AG04449 (cell line): ENCODE data around the gene INTS6L.

ENCODE experiments used
- CTCF ChIA-PET: fragments of 350-600 bp; formaldehyde crosslinking; extraction: SDS; loops from one replicate; lab custom pipeline; 2021; ENCODE audit warnings: antibody characterized with exemption; lab: Yijun Ruan, JAX
- POLR2A ChIA-PET: fragments of 400-600, 350-600 bp; formaldehyde crosslinking; extraction: SDS; loops from one replicate; lab custom pipeline; 2020; ENCODE audit warnings: antibody characterized with exemption, inconsistent platforms; lab: Yijun Ruan, JAX
- DNase-seq: peaks from one replicate; pipeline ENCODE4 v3.0.0-alpha.2; 2010; ENCODE audit warnings: low read depth, low spot score
- H3K4me3 ChIP-seq: 2 replicates; pipeline ENCODE4 v1.5.1; 2011; ENCODE audit warnings: low read depth, mild to moderate bottlenecking, control low read depth, low read length
- CTCF ChIP-seq: IDR thresholded peaks from one replicate; pipeline ENCODE4 v1.5.1; 2011; ENCODE audit warnings: mild to moderate bottlenecking, moderate library complexity, low read length, control low read depth, inconsistent platforms; ENCODE audit not compliant: insufficient read depth; ENCODE audit errors: missing control alignments

Gene INTS6L

DNA sequence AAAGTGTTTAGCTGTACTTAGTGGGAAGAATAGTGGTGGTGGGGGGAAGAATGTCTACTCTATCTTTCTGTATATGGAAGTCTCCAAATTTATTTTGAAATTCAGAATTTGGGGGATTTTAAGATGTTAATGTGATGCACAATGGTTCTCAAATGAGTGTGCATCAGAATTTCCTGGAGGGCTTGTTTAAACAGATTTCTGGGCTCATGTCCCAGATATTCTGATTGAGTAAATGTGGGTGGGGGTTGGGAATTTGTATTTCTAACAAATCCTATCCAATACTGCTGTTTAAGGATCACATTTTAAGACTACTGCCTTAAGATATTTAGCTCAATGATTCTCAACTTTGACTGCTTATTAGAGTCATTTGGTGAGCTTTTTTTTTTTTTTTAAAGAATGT lies 15.1 kb upstream of the INTS6L start:
- ChIA-PET POLR2A (no interaction called here), CTCF (no interaction called here)
- no peak overlapping the region for H3K4me3 ChIP-seq
- TF ChIP-seq CTCF = no peak
- DNase-seq = no peak

GRCh38 chrX:135509885-135510284 lies 10.6 kb upstream of the INTS6L start:
- no peak for DNase-seq
- TF ChIP-seq CTCF = no peak
- POLR2A ChIA-PET = no interaction called here
- H3K4me3 ChIP-seq = no peak overlapping the region
- CTCF ChIA-PET = no interaction called here

GRCh38 chrX:135512508-135513129 lies 7.8 kb upstream of the INTS6L start:
- no peak overlapping the region for H3K4me3 ChIP-seq
- no peak for DNase-seq
- no peak for TF ChIP-seq CTCF
- CTCF ChIA-PET = no interaction called here
- POLR2A ChIA-PET = no interaction called here

- no peak overlapping the region for H3K4me3 ChIP-seq
- TF ChIP-seq CTCF = no peak
- DNase-seq = no peak
- POLR2A ChIA-PET = no interaction called here
- CTCF ChIA-PET = no interaction called here
Measured at GRCh38 chrX:135513130-135513515, 7.3 kb upstream of the INTS6L start.

GRCh38 chrX:135516376-135516775 lies 4.1 kb upstream of the INTS6L start:
- H3K4me3 ChIP-seq = no peak overlapping the region
- CTCF ChIA-PET = no interaction called here
- no peak for TF ChIP-seq CTCF
- no peak for DNase-seq
- POLR2A ChIA-PET = no interaction called here

- no peak overlapping the region for H3K4me3 ChIP-seq
- ChIA-PET POLR2A (no interaction called here), CTCF (no interaction called here)
- TF ChIP-seq CTCF = no peak
- DNase-seq = no peak
Measured at GRCh38 chrX:135518161-135518560, 2.3 kb upstream of the INTS6L start.
